IMR-90 (cell line): ENCODE data around the gene CD8B2.
"Not testable (repeated sequence)": the region's sequence is repeated elsewhere in the genome, so short reads cannot be mapped to it uniquely, and the experiment has no call there.

Experiments used
- BHLHE40 ChIP-seq: fragments of 150-350 bp; IDR thresholded peaks from 2 replicates; pipeline ENCODE4 v1.6.1; 2016; ENCODE audit warnings: mild to moderate bottlenecking, low read depth, low read length
- CEBPB ChIP-seq: IDR thresholded peaks from 2 replicates; pipeline ENCODE4 v1.6.1; 2012; ENCODE audit warnings: low read depth, low read length, improper control_type of control experiment
- CHD1 ChIP-seq: IDR thresholded peaks from 2 replicates; pipeline ENCODE4 v1.6.1; 2012; ENCODE audit warnings: low read depth, low read length, improper control_type of control experiment
- CTCF ChIP-seq: conservative IDR thresholded peaks from 2 replicates; pipeline ENCODE4 v1.5.1; 2012; ENCODE audit warnings: mild to moderate bottlenecking, low read depth, low read length, improper control_type of control experiment
- ELK1 ChIP-seq: fragments of 150-350 bp; IDR thresholded peaks from 2 replicates; pipeline ENCODE4 v1.6.1; 2016; ENCODE audit warnings: low read depth, mild to moderate bottlenecking, low read length, moderate library complexity, borderline replicate concordance
- MAFK ChIP-seq: IDR thresholded peaks from 2 replicates; pipeline ENCODE4 v1.6.1; 2012; ENCODE audit warnings: low read depth, low read length, improper control_type of control experiment
- MXI1 ChIP-seq: IDR thresholded peaks from 2 replicates; pipeline ENCODE4 v1.6.1; 2012; ENCODE audit warnings: low read depth, mild to moderate bottlenecking, low read length, moderate library complexity, borderline replicate concordance
- NFE2L2 ChIP-seq: fragments of 150-350 bp; IDR thresholded peaks from 2 replicates; pipeline ENCODE4 v1.6.1; 2016; ENCODE audit warnings: low read depth, mild to moderate bottlenecking, low read length
- POLR2A ChIP-seq: IDR thresholded peaks from 2 replicates; pipeline ENCODE4 v1.6.1; 2012; ENCODE audit warnings: mild to moderate bottlenecking, low read depth, low read length
- RAD21 ChIP-seq: IDR thresholded peaks from 2 replicates; pipeline ENCODE4 v1.6.1; 2012; ENCODE audit warnings: low read length, improper control_type of control experiment
- RCOR1 ChIP-seq: IDR thresholded peaks from 2 replicates; pipeline ENCODE4 v1.6.1; 2012; ENCODE audit warnings: mild to moderate bottlenecking, low read length, improper control_type of control experiment; ENCODE audit not compliant: insufficient replicate concordance
- RFX5 ChIP-seq: IDR thresholded peaks from 2 replicates; pipeline ENCODE4 v1.8.0; 2012; ENCODE audit warnings: low read depth, mild to moderate bottlenecking, low read length, moderate library complexity
- SMC3 ChIP-seq: fragments of 150-350 bp; IDR thresholded peaks from 2 replicates; pipeline ENCODE4 v1.6.1; 2016; ENCODE audit warnings: low read depth, mild to moderate bottlenecking, antibody characterized with exemption, low read length, moderate library complexity
- USF2 ChIP-seq: fragments of 150-350 bp; IDR thresholded peaks from 2 replicates; pipeline ENCODE4 v1.6.1; 2017; ENCODE audit warnings: mild to moderate bottlenecking, antibody characterized with exemption, low read length, low read depth

GRCh38 chr2:106509374-106509770, 22.2 kb downstream of the CD8B2 start:
- not testable (repeated sequence) for TF ChIP-seq CTCF, USF2, MAFK, NFE2L2, RAD21, MXI1, CHD1, POLR2A, ELK1, SMC3, CEBPB, RCOR1, BHLHE40, RFX5
